SK-N-SH (cell line): Measurements from ENCODE around the gene TCHH. TPM values are rescaled to one million over a fixed set of nuclear protein-coding genes. Genes with fewer than 3 reads are reported as not detected.

Source experiments
- CTCF ChIA-PET: fragments of 300-600, 350-600 bp; formaldehyde crosslinking; extraction: SDS; loops from one replicate; lab custom pipeline; 2021; lab: Yijun Ruan, JAX
- POLR2A ChIA-PET: fragments of 350-600 bp; sonication (Branson Sonifier 250); formaldehyde crosslinking; extraction: SDS; loops from one replicate; lab custom pipeline; 2020; ENCODE audit warnings: antibody characterized with exemption, inconsistent platforms; lab: Yijun Ruan, JAX
- DNase-seq: peaks from one replicate; pipeline ENCODE4 v3.0.0; 2012
- H2AFZ ChIP-seq: fragments of 200-600 bp; sonication (generic); 2 replicates; pipeline ENCODE4 v1.8.1; 2016; ENCODE audit warnings: antibody characterized with exemption, mild to moderate bottlenecking, low read depth
- H3F3A ChIP-seq: fragments of 200-600 bp; sonication (generic); replicated peaks from 2 replicates; pipeline ENCODE3; 2016; ENCODE audit warnings: antibody characterized with exemption, mild to moderate bottlenecking; ENCODE audit not compliant: insufficient read depth
- H3K27ac ChIP-seq, 2 experiments: fragments of 200-500 bp in 1 of 2; fragments of 200-600 bp in 1 of 2; sonication (Bioruptor generic) in 1 of 2; sonication (generic), shearing (Covaris generic) in 1 of 2; 2 replicates each; pipeline versions ENCODE4 v1.5.1 to v1.6.1; 2014 to 2016; ENCODE audit warnings: low read depth in 2 of 2, inconsistent platforms in 1 of 2, low read length in 1 of 2, mild to moderate bottlenecking in 1 of 2, mixed read lengths in 1 of 2
- H3K27me3 ChIP-seq: fragments of 200-600 bp; sonication (generic), shearing (Covaris generic); 2 replicates; pipeline ENCODE4 v1.6.1; 2016; ENCODE audit warnings: mixed run types; ENCODE audit not compliant: insufficient read depth
- H3K36me3 ChIP-seq, 2 experiments: fragments of 200-500 bp in 1 of 2; fragments of 200-600 bp in 1 of 2; sonication (Bioruptor generic) in 1 of 2; sonication (generic) in 1 of 2; replicated peaks in 1 of 2; 2 replicates each; pipeline versions ENCODE3 to v1.5.1; 2014 to 2016; ENCODE audit warnings: low read length in 1 of 2, mild to moderate bottlenecking in 1 of 2; ENCODE audit not compliant: insufficient read depth in 2 of 2, control insufficient read depth in 1 of 2
- H3K4me1 ChIP-seq, 2 experiments: fragments of 200-500 bp in 1 of 2; fragments of 200-600 bp in 1 of 2; sonication (Bioruptor generic) in 1 of 2; sonication (generic), shearing (Covaris generic) in 1 of 2; 2 replicates each; pipeline versions ENCODE4 v1.5.1 to v1.6.1; 2014 to 2016; ENCODE audit warnings: low read depth in 1 of 2, low read length in 1 of 2, mixed run types in 1 of 2; ENCODE audit not compliant: insufficient read depth in 2 of 2, control insufficient read depth in 1 of 2
- H3K4me2 ChIP-seq: fragments of 200-600 bp; sonication (generic), shearing (Covaris generic); 2 replicates; pipeline ENCODE4 v1.6.1; 2017; ENCODE audit warnings: mixed run types
- H3K4me3 ChIP-seq, 2 experiments: fragments of 200-500 bp in 1 of 2; fragments of 200-600 bp in 1 of 2; sonication (Bioruptor generic) in 1 of 2; sonication (generic), shearing (Covaris generic) in 1 of 2; 2 replicates each; pipeline versions ENCODE4 v1.5.1 to v1.8.1; 2014 to 2016; ENCODE audit warnings: low read depth in 2 of 2, inconsistent platforms in 1 of 2, low read length in 1 of 2, mild to moderate bottlenecking in 1 of 2, mixed read lengths in 1 of 2, moderate library complexity in 1 of 2
- H3K79me2 ChIP-seq: fragments of 200-600 bp; sonication (generic); 2 replicates; pipeline ENCODE4 v1.8.1; 2017; ENCODE audit warnings: mild to moderate bottlenecking; ENCODE audit not compliant: insufficient read depth
- H3K9ac ChIP-seq: fragments of 200-600 bp; sonication (generic); 2 replicates; pipeline ENCODE4 v1.6.1; 2017; ENCODE audit warnings: mixed run types
- H3K9me2 ChIP-seq: fragments of 200-600 bp; sonication (generic); 2 replicates; pipeline ENCODE4 v1.6.1; 2017; ENCODE audit warnings: mixed run types
- H3K9me3 ChIP-seq: fragments of 200-600 bp; sonication (generic); 2 replicates; pipeline ENCODE4 v1.6.1; 2017; ENCODE audit warnings: mixed run types, mild to moderate bottlenecking, moderate library complexity
- H4K20me1 ChIP-seq: fragments of 200-600 bp; sonication (generic); 2 replicates; pipeline ENCODE4 v1.6.1; 2017; ENCODE audit warnings: mild to moderate bottlenecking, mixed run types; ENCODE audit not compliant: insufficient read depth
- CHD2 ChIP-seq: fragments of 150-350 bp; IDR thresholded peaks from 2 replicates; pipeline ENCODE4 v1.6.1; 2018; ENCODE audit warnings: low read length; ENCODE audit not compliant: partially characterized antibody
- CTCF ChIP-seq: fragments of 200-600 bp; sonication (generic); IDR thresholded peaks from 2 replicates; pipeline ENCODE4 v1.6.1; 2017; ENCODE audit warnings: antibody characterized with exemption, mild to moderate bottlenecking, moderate library complexity
- EP300 ChIP-seq, 2 experiments: IDR thresholded peaks; 2 replicates each; pipeline versions ENCODE4 v1.4.0 to v1.6.1; 2012; ENCODE audit warnings: borderline replicate concordance in 1 of 2, low read depth in 1 of 2, low read length in 1 of 2
- EZH2phosphoT487 ChIP-seq: fragments of 200-600 bp; sonication (generic); IDR thresholded peaks from 2 replicates; pipeline ENCODE4 v1.6.1; 2017; ENCODE audit warnings: low read depth, mixed run types, mild to moderate bottlenecking, antibody characterized with exemption, moderate library complexity, borderline replicate concordance
- FOXM1 ChIP-seq: IDR thresholded peaks from 2 replicates; pipeline ENCODE4 v1.4.0; 2012; ENCODE audit warnings: low read depth, mild to moderate bottlenecking
- GATA2 ChIP-seq: sonication (generic); formaldehyde crosslinking; IDR thresholded peaks from 2 replicates; pipeline ENCODE4 v1.5.0; 2020; ENCODE audit warnings: mild to moderate bottlenecking, missing genetic modification reagents
- IRF3 ChIP-seq: fragments of 150-350 bp; IDR thresholded peaks from 2 replicates; pipeline ENCODE4 v1.6.1; 2016; ENCODE audit warnings: mild to moderate bottlenecking, low read depth, low read length
- JUND ChIP-seq: IDR thresholded peaks from 2 replicates; pipeline ENCODE4 v1.4.0; 2012
- MEF2A ChIP-seq: IDR thresholded peaks from 2 replicates; pipeline ENCODE4 v1.4.0; 2012; ENCODE audit warnings: low read depth, borderline replicate concordance
- NFIC ChIP-seq: IDR thresholded peaks from 2 replicates; pipeline ENCODE4 v1.4.0; 2012; ENCODE audit warnings: borderline replicate concordance
- NRF1 ChIP-seq: IDR thresholded peaks from 2 replicates; pipeline ENCODE4 v1.6.1; 2012; ENCODE audit warnings: low read depth, mild to moderate bottlenecking, low read length
- PBX3 ChIP-seq: IDR thresholded peaks from 2 replicates; pipeline ENCODE4; 2012
- RCOR1 ChIP-seq: fragments of 150-350 bp; IDR thresholded peaks from 2 replicates; pipeline ENCODE4 v1.6.1; 2017; ENCODE audit warnings: antibody characterized with exemption, low read length
- SIN3A ChIP-seq: IDR thresholded peaks from 2 replicates; pipeline ENCODE4 v1.6.1; 2012; ENCODE audit warnings: low read depth, mild to moderate bottlenecking, low read length, moderate library complexity, borderline replicate concordance
- TAF1 ChIP-seq: IDR thresholded peaks from 2 replicates; pipeline ENCODE4 v1.6.1; 2012; ENCODE audit warnings: low read depth, mild to moderate bottlenecking, low read length, moderate library complexity, borderline replicate concordance
- TCF12 ChIP-seq: IDR thresholded peaks from 2 replicates; pipeline ENCODE4 v1.4.0; 2012
- USF1 ChIP-seq: IDR thresholded peaks from 2 replicates; pipeline ENCODE4 v1.4.0; 2012; ENCODE audit warnings: low read depth, borderline replicate concordance
- USF2 ChIP-seq: fragments of 150-350 bp; IDR thresholded peaks from 2 replicates; pipeline ENCODE4 v1.6.1; 2017; ENCODE audit warnings: antibody characterized with exemption, low read length, low read depth, borderline replicate concordance
- YY1 ChIP-seq: IDR thresholded peaks from 2 replicates; pipeline ENCODE4 v1.4.0; 2012; ENCODE audit warnings: low read depth, mild to moderate bottlenecking
- ZBTB33 ChIP-seq: IDR thresholded peaks from 2 replicates; pipeline ENCODE4 v1.4.0; 2012; ENCODE audit warnings: low read depth, borderline replicate concordance
- WGBS: methylation state at CpG from one replicate; pipeline ENCODE4 v1.1.6; 2017; ENCODE audit warnings: low lambda C conversion rate; 5-methylcytosine and 5-hydroxymethylcytosine counted together
- polyA plus RNA-seq, 3 experiments: library from polyadenylated mRNA; depleted of rRNA; stranded (reverse); fragments of >200 nt; gene quantifications; 2 replicates each; pipeline ENCODE4 v1.2.3, GENCODE V29; 2012

Gene TCHH
- polyA plus RNA-seq, 1 of the 3 experiments (the other 2 are of a cell fraction), result not detected

GRCh38 chr1:152096931-152097330 lies 18.3 kb downstream of the TCHH start:
- ChIA-PET CTCF (no interaction called here), POLR2A (no interaction called here)
- peaks cover 19% of the 10 kb centered on the region; the same call in 1 of the 2 replicates for H3K27me3 ChIP-seq
- no peak for DNase-seq
- WGBS, result 0% methylated on average over 3 of the region's 3 CpGs
- no peaks in the 10 kb centered on the region for H3F3A ChIP-seq
- no peak overlapping the region for H3K4me3 ChIP-seq
- no peaks in the 10 kb centered on the region for H4K20me1 ChIP-seq
- H3K9me3 ChIP-seq, result no peaks in the 10 kb centered on the region; the same call in 1 of the 2 replicates
- H3K4me2 ChIP-seq, result no peak overlapping the region
- H3K4me1 ChIP-seq, result no peaks in the 10 kb centered on the region
- H3K27ac ChIP-seq, result no peak overlapping the region
- TF ChIP-seq USF1, result no peak
- no peak for TF ChIP-seq EZH2phosphoT487
- no peak for TF ChIP-seq YY1
- no peak for TF ChIP-seq NFIC
- TF ChIP-seq TAF1, result no peak
- TF ChIP-seq CHD2, result no peak
- no peak for TF ChIP-seq GATA2 (CRISPR knock-in tag)
- TF ChIP-seq TCF12, result no peak
- no peak for TF ChIP-seq CTCF
- TF ChIP-seq RCOR1, result no peak
- TF ChIP-seq NRF1, result no peak
- no peak for TF ChIP-seq IRF3
- no peak for TF ChIP-seq SIN3A
- no peak for TF ChIP-seq JUND
- TF ChIP-seq USF2, result no peak
- no peak for TF ChIP-seq ZBTB33
- TF ChIP-seq FOXM1, result no peak
- no peak for TF ChIP-seq EP300 (IDR thresholded peaks at IDR 0.05; ENCODE audit: borderline replicate concordance in 1 of 2, low read depth in 1 of 2, low read length in 1 of 2)
- TF ChIP-seq MEF2A, result no peak
- no peak for TF ChIP-seq PBX3
- H3K9ac ChIP-seq, result no peak overlapping the region
- no peaks in the 10 kb centered on the region for H3K9me2 ChIP-seq
- H3K36me3 ChIP-seq, result no peaks in the 10 kb centered on the region
- H2AFZ ChIP-seq, result no peak overlapping the region
- no peaks in the 10 kb centered on the region for H3K79me2 ChIP-seq
